ENCODE results near the gene KLHL30.

KLHL30 gene

GRCh38 chr2:238174701-238175100, 36.2 kb downstream of the KLHL30 start:
- TF ChIP-seq CTCF (IDR thresholded peaks at IDR 0.05; ENCODE audit: low read depth, low read length), result no peak
- H3K4me3 ChIP-seq (ENCODE audit: low read depth, low read length), result no peak overlapping the region

- TF ChIP-seq CTCF (IDR thresholded peaks at IDR 0.05; ENCODE audit: low read depth, low read length), result no peak
- no peak overlapping the region for H3K4me3 ChIP-seq (ENCODE audit: low read depth, low read length)
Observed at GRCh38 chr2:238176613-238177012, 38.1 kb downstream of the KLHL30 start.

- no peak for TF ChIP-seq CTCF (IDR thresholded peaks at IDR 0.05; ENCODE audit: low read depth, low read length)
- no peak overlapping the region for H3K4me3 ChIP-seq (ENCODE audit: low read depth, low read length)
Observed at GRCh38 chr2:238180554-238180953, 42.1 kb downstream of the KLHL30 start.

GRCh38 chr2:238182362-238182761, 43.9 kb downstream of the KLHL30 start:
- no peak overlapping the region for H3K4me3 ChIP-seq (ENCODE audit: low read depth, low read length)
- no peak for TF ChIP-seq CTCF (IDR thresholded peaks at IDR 0.05; ENCODE audit: low read depth, low read length)

GRCh38 chr2:238183821-238184220, 45.4 kb downstream of the KLHL30 start:
- no peak overlapping the region for H3K4me3 ChIP-seq (ENCODE audit: low read depth, low read length)

GRCh38 chr2:238187618-238188548, 49.4 kb downstream of the KLHL30 start:
- no peak overlapping the region for H3K4me3 ChIP-seq (ENCODE audit: low read depth, low read length)
- no peak for TF ChIP-seq CTCF (IDR thresholded peaks at IDR 0.05; ENCODE audit: low read depth, low read length)

More at GRCh38 chr2:238183821-238184220, 45.4 kb downstream of the KLHL30 start:
- TF ChIP-seq CTCF (IDR thresholded peaks at IDR 0.05; ENCODE audit: low read depth, low read length), result no peak

- TF ChIP-seq CTCF (IDR thresholded peaks at IDR 0.05; ENCODE audit: low read depth, low read length), result no peak
- no peak overlapping the region for H3K4me3 ChIP-seq (ENCODE audit: low read depth, low read length)
Observed at GRCh38 chr2:238190445-238190844, 52.0 kb downstream of the KLHL30 start.
